PC-9 (cell line): Measurements from ENCODE around the gene TMEM121B. TPM values are rescaled to one million over a fixed set of nuclear protein-coding genes. Genes with fewer than 3 reads are reported as not detected.

Experiments used
- BruUV-seq: library from RNA; stranded (reverse); fragments of 400-500 nt; replicated peaks from 2 replicates; lab custom pipeline; 2021; lab: Mats Ljungman, UMichigan
- CTCF ChIA-PET: fragments of 300-600 bp; sonication (Branson Sonifier 250); formaldehyde crosslinking; loops from one replicate; lab custom pipeline; 2022; ENCODE audit warnings: antibody characterized with exemption; lab: Charles Lee
- POLR2A ChIA-PET: fragments of 300-600 bp; sonication (Branson Sonifier 250); formaldehyde crosslinking; loops from one replicate; lab custom pipeline; 2022; ENCODE audit warnings: antibody characterized with exemption; ENCODE audit not compliant: unreplicated experiment; lab: Charles Lee
- DNase-seq, 2 experiments: peaks; one replicate each; pipeline versions ENCODE4 v3.0.0 to v3.0.0-alpha.2; 2015 to 2022; ENCODE audit warnings: mixed read lengths in 1 of 2
- H2AFZ ChIP-seq: fragments of 200-600 bp; sonication (generic); 2 replicates; pipeline ENCODE4 v1.8.1; 2017; ENCODE audit warnings: antibody characterized with exemption
- H3F3A ChIP-seq: fragments of 200-600 bp; sonication (generic); 2 replicates; pipeline ENCODE4 v1.8.1; 2017; ENCODE audit warnings: antibody characterized with exemption, mild to moderate bottlenecking, low read depth; ENCODE audit not compliant: insufficient read depth
- H3K27ac ChIP-seq: fragments of 200-600 bp; sonication (generic); 2 replicates; pipeline ENCODE4 v1.6.1; 2016; ENCODE audit warnings: mixed run types
- H3K27me3 ChIP-seq: fragments of 200-600 bp; sonication (generic); 2 replicates; pipeline ENCODE4 v1.6.1; 2016; ENCODE audit warnings: low read depth, mixed run types; ENCODE audit not compliant: insufficient read depth
- H3K36me3 ChIP-seq: fragments of 200-600 bp; sonication (generic); 2 replicates; pipeline ENCODE4 v1.6.1; 2016; ENCODE audit warnings: low read depth, mixed run types
- H3K4me1 ChIP-seq: fragments of 200-600 bp; sonication (generic); replicated peaks from 2 replicates; pipeline ENCODE4 v1.6.1; 2016; ENCODE audit warnings: mixed run types; ENCODE audit not compliant: insufficient read depth
- H3K4me2 ChIP-seq: fragments of 200-600 bp; sonication (generic); 2 replicates; pipeline ENCODE4 v1.6.1; 2017; ENCODE audit warnings: mixed run types
- H3K4me3 ChIP-seq: fragments of 200-600 bp; sonication (generic); 2 replicates; pipeline ENCODE4 v1.6.1; 2016; ENCODE audit warnings: mixed run types
- H3K79me2 ChIP-seq: fragments of 200-600 bp; sonication (generic); 2 replicates; pipeline ENCODE4 v1.6.1; 2017; ENCODE audit warnings: low read depth, mixed run types
- H3K9me2 ChIP-seq: fragments of 200-600 bp; sonication (generic); 2 replicates; pipeline ENCODE4 v1.8.1; 2017; ENCODE audit warnings: mild to moderate bottlenecking; ENCODE audit not compliant: insufficient read depth
- H3K9me3 ChIP-seq: fragments of 200-600 bp; sonication (generic); 2 replicates; pipeline ENCODE4 v1.8.1; 2016; ENCODE audit warnings: low read depth; ENCODE audit not compliant: insufficient read depth
- H4K20me1 ChIP-seq: fragments of 200-600 bp; sonication (generic); 2 replicates; pipeline ENCODE4 v1.8.1; 2017; ENCODE audit not compliant: insufficient read depth
- CTCF ChIP-seq: fragments of 200-600 bp; sonication (generic); conservative IDR thresholded peaks from 2 replicates; pipeline ENCODE4 v1.6.1; 2017; ENCODE audit warnings: mixed run types, antibody characterized with exemption, mild to moderate bottlenecking, moderate library complexity
- EZH2 ChIP-seq: fragments of 200-600 bp; sonication (generic); IDR thresholded peaks from 2 replicates; pipeline ENCODE4 v1.8.0; 2017; ENCODE audit warnings: antibody characterized with exemption, low read depth
- intact Hi-C: fragments of 100-400 bp; cut with micrococcal nuclease; formaldehyde crosslinking; loops from one replicate; pipeline ENCODE4 v1.10.0; 2022; ENCODE audit not compliant: unreplicated experiment
- total RNA-seq: library from RNA; stranded (reverse); gene quantifications from 2 replicates; pipeline ENCODE4 v1.2.3, GENCODE V29; 2021

The TMEM121B gene
- total RNA-seq, 1 experiment from 2014 or later: not detected

GRCh38 chr22:17116572-17117330 is 4.4 kb downstream of the TMEM121B start:
- no peaks in the 10 kb centered on the region for H3K36me3 ChIP-seq
- H3K4me2 ChIP-seq: no peak overlapping the region
- DNase-seq: no peak
- intact Hi-C loops: no loop called here
- no peaks in the 10 kb centered on the region for H4K20me1 ChIP-seq
- H3K79me2 ChIP-seq: no peaks in the 10 kb centered on the region
- no TSS peak for BruUV-seq
- no peak overlapping the region for H3K27ac ChIP-seq
- TF ChIP-seq EZH2: no peak
- no peak for TF ChIP-seq CTCF
- H3K4me1 ChIP-seq: no peaks in the 10 kb centered on the region
- no peaks in the 10 kb centered on the region for H3F3A ChIP-seq
- ChIA-PET POLR2A (no interaction called here), CTCF (interaction anchor here (0.5 kb wide), 1 partner anchor 62 kb away, joined by 9 read pairs; no protein-coding TSS in a partner anchor)
- H3K9me2 ChIP-seq: no peaks in the 10 kb centered on the region
- H2AFZ ChIP-seq: no peak overlapping the region
- H3K27me3 ChIP-seq: no peaks in the 10 kb centered on the region
- no peaks in the 10 kb centered on the region for H3K9me3 ChIP-seq
- H3K4me3 ChIP-seq: no peak overlapping the region

GRCh38 chr22:17115945-17116565 is 5.1 kb downstream of the TMEM121B start:
- Histone ChIP-seq H3K27ac (no peak overlapping the region), H3F3A (no peaks in the 10 kb centered on the region), H3K4me2 (no peak overlapping the region), H3K27me3 (no peaks in the 10 kb centered on the region), H3K79me2 (no peaks in the 10 kb centered on the region), H3K9me3 (no peaks in the 10 kb centered on the region), H4K20me1 (no peaks in the 10 kb centered on the region), H3K36me3 (no peaks in the 10 kb centered on the region), H2AFZ (no peak overlapping the region), H3K9me2 (no peaks in the 10 kb centered on the region), H3K4me1 (no peaks in the 10 kb centered on the region), H3K4me3 (no peak overlapping the region)
- POLR2A ChIA-PET: no interaction called here
- CTCF ChIA-PET: no interaction called here
- BruUV-seq: no TSS peak
- TF ChIP-seq CTCF (no peak), EZH2 (no peak)
- intact Hi-C loops: no loop called here
- DNase-seq: no peak

- H3K4me3 ChIP-seq: no peak overlapping the region
- H3K9me3 ChIP-seq: no peaks in the 10 kb centered on the region
- no peak overlapping the region for H3K27ac ChIP-seq
- CTCF ChIA-PET: no interaction called here
- POLR2A ChIA-PET: interaction anchor here (0.6 kb wide), 1 partner anchor 42 kb away, joined by 4 read pairs; no protein-coding TSS in a partner anchor
- no peaks in the 10 kb centered on the region for H3K9me2 ChIP-seq
- TF ChIP-seq CTCF: no peak
- TF ChIP-seq EZH2: no peak
- H3K36me3 ChIP-seq: no peaks in the 10 kb centered on the region
- H4K20me1 ChIP-seq: no peaks in the 10 kb centered on the region
- BruUV-seq: no TSS peak
- no peaks in the 10 kb centered on the region for H3F3A ChIP-seq
- H3K4me2 ChIP-seq: no peak overlapping the region
- H2AFZ ChIP-seq: no peak overlapping the region
- H3K27me3 ChIP-seq: no peaks in the 10 kb centered on the region
- H3K79me2 ChIP-seq: no peaks in the 10 kb centered on the region
- intact Hi-C loops: no loop called here
- DNase-seq: no peak
- H3K4me1 ChIP-seq: no peaks in the 10 kb centered on the region
Measured at GRCh38 chr22:17115236-17115635, 5.9 kb downstream of the TMEM121B start.
